HG03457 (cell line): ENCODE data around the gene FCGBP.
"Not testable (repeated sequence)": the region's sequence is repeated elsewhere in the genome, so short reads cannot be mapped to it uniquely, and the experiment has no call there.

Experiments used
- ATAC-seq: cut with Tn5 transposase; IDR thresholded peaks from one replicate; pipeline ENCODE4 v1.9.1; 2021; ENCODE audit warnings: moderate number of reproducible peaks; ENCODE audit not compliant: unreplicated experiment

The FCGBP gene

DNA sequence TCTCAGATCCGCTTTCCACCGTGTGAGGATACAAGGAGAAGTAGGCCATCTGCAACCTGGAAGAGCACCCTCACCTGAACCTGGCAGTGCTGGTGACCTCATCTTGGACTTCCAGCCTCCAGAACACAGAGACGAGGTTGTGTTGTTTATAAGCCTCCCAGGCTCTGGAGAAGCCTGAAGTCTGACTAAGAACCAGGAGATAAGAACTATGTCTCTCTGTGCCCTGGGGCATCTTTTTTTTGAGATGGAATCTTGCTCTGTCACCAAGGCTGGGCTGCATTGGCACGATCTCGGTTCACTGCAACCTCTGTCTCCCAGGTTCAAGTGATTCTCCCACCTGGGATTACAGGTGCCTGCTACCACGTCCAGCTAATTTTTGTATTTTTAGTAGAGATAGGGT lies 14.5 kb downstream of the FCGBP start:
- ATAC-seq = no peak

DNA sequence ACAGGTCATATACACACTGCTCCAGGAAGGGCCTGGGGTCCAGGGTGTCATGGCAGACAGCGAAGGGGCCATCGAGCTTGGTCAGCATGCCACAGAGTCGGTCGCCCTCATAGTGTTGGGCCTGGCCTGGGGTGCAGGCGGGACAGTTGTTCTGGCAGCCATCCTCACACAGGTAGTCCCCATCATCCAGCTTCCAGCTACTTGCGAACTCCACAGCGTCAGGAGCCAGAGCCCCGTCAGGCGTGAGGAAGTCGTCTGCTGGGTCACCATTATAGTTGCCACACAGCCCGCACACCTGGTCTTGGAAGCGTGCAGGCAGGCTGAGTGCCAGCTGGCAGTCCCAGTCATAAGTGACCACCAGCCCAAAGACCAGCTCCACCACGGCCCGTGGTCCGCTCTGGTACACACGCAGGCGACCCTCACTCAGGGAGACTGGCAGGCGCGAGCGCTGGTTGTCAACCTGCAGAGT lies 16.2 kb downstream of the FCGBP start:
- no peak for ATAC-seq

GRCh38 chr19:39917561-39918182 lies 16.8 kb downstream of the FCGBP start:
- ATAC-seq = no peak

DNA sequence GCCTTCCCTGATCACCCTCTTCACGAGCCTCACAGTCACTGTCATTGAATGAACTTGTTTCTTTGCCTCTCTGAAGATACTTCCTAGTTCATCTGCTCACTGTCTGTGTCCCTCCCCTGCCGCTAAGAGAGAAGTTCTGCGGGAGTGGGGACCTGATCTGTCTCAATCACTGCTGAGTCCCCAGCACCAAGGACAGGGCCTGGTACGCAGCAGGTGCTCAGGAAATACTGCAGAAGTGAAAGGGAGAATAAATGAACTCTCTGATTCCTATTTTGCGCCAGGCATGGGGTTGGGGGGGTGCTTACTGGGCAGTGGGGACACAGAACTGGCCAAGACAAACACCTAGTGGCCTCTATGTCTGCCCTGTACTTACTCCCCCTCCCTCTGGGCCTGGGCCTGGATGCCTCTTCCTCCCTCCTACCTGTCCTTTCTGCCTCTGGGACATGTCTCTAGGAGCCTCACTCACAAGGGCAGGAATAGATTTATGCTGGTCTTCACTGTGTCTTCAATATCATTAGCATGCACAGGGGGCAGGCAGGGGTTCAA lies 17.5 kb downstream of the FCGBP start:
- no peak for ATAC-seq

- ATAC-seq = no peak
Observed at GRCh38 chr19:39916236-39916635, 18.2 kb downstream of the FCGBP start.

DNA sequence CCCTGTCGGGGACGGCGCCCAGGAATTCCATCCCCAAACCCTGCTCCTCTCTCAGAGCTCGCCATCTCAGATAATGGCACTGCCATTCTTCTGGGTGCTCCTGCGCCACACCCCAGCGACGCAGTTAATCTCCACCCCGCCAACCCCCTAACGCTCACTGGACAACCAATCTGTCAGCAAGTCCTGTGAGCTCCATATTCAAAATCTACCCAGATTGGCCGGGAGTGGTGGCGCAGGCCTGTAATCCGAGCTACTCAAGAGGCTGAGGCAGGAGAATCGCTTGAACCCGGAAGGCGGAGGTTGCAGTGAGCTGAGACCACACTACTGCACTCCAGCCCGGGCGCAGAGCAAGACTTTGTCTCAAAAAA lies 18.6 kb downstream of the FCGBP start:
- ATAC-seq = no peak

- ATAC-seq = no peak
Observed at GRCh38 chr19:39915101-39915847, 19.2 kb downstream of the FCGBP start.

DNA sequence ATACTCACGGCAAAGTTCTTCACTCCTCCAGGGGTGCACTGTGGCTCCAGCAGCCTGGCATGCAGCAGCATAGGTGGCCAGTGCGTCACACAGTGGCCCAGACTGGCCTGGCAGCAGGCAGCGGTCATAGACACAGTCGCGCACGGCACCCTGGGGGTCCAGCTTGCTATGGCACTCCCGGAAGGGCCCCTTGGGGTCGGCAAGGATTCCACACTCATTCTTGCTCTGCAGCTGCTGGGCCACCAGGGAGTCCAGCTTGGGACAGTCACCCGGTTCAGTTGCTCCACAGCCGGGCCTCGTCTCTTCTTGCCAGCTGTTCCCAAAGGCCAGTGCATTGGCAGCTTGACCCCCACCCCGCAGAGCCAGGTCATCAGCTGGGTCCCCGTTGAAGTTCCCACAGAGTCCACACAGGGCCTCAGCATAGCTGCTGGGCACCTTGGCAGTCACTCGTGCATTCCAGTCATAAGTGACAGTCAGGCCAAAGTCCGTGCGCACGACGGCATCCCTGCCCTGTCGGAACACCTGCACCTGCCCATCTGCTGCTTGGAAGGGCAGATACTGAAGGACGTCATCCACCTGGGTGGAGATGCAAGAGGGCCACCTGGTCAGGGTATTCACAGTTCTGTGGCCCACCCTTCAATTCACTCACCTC lies 20.6 kb downstream of the FCGBP start:
- no peak for ATAC-seq

DNA sequence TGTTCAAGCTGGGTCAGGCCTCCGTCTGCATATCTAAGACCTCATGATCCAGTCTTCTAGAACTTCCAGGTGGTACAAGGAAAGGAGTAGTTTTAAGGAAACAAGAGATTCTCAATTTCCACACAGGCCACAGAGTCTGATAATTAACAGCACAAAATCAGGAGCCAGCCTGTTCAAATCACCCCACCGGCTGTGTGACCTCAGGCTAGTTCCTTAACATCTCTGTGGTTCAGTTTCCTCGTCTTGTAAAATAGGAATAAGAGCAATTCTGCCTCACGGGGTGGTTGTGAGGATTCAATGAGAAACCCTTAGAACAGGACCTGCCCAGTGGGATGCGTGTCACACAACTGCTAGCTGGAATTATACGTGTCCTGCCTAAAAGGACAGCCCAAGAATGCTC lies 25.6 kb downstream of the FCGBP start:
- no peak for ATAC-seq

DNA sequence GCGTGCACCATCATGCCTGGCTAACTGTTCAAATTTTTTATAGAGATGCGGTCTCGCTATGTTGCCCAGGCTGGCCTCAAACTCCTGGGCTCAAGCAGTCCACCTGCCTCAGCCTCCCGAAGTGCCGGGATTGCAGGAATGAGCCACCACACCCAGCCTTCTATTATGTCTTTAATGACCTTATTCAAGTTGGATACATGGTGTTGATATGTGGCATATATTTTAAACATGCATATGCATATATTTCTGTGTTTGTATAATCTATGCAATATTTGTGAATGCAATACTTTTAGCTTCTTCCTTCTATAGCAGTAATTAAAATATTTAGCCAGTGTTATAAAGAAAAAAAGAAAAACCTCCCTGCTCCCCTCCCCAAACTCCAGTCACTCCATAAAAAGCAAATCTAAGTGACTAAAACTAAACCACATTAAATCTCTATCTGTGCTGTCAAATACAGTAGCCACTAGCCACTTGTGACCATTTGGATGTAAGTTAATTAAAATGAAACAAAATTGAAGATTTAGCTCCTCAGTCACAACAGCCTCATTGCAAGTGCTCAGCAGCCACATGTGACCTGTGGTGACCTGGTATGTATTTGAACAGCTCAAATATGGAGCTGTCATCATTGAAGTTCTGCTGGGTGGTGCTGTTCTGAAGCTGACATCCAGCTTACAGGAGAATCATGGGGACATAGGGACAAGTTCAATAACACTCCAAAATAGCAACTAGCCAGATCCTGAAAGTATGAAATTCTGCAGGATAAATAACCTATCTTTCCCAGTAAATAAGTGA lies 27.4 kb downstream of the FCGBP start:
- no peak for ATAC-seq

- ATAC-seq = no peak
Observed at GRCh38 chr19:39906283-39906682, 28.2 kb downstream of the FCGBP start.

GRCh38 chr19:39903486-39904091 lies 30.8 kb downstream of the FCGBP start:
- not testable (repeated sequence) for ATAC-seq

GRCh38 chr19:39902326-39902725 lies 32.1 kb downstream of the FCGBP start:
- ATAC-seq = not testable (repeated sequence)

DNA sequence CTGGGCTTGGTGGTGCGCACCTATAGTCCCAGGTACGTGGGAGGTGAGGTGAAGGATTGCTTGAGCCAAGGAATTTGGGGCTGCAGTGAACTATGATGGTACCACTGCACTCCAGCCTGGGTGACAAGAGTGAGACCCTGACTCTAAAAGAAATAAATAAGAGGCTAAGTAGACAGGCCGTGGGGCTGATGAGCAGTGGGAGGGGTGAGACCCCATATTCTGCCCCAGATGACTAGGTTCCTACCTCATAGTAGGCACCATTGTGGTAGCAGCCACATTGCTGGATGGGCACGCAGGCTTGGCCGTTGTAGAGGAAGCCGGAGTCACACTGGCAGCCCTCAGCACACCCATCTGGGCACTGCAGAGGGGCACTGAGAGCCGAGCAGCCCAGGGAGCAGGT lies 32.8 kb downstream of the FCGBP start:
- ATAC-seq = not testable (repeated sequence)

DNA sequence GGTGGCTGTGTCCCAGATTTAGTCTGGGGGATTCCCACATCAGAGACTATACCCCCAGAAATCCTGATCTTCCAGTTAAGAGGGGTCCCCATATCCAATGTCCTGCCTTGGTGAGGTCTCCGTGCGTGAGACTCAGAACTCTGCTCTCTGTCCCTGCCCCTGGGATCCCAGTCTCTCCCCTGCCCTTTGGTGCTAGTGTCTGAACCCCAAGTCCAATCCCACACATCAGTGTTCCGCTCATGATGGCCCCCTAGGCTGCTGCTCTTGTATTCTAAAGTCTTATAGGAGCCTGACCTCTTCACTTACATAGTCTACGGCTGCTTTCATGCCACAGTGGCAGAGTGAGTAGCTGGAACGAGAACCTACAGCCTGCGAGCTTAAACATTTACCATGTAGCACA lies 35.6 kb downstream of the FCGBP start:
- ATAC-seq = not testable (repeated sequence)

DNA sequence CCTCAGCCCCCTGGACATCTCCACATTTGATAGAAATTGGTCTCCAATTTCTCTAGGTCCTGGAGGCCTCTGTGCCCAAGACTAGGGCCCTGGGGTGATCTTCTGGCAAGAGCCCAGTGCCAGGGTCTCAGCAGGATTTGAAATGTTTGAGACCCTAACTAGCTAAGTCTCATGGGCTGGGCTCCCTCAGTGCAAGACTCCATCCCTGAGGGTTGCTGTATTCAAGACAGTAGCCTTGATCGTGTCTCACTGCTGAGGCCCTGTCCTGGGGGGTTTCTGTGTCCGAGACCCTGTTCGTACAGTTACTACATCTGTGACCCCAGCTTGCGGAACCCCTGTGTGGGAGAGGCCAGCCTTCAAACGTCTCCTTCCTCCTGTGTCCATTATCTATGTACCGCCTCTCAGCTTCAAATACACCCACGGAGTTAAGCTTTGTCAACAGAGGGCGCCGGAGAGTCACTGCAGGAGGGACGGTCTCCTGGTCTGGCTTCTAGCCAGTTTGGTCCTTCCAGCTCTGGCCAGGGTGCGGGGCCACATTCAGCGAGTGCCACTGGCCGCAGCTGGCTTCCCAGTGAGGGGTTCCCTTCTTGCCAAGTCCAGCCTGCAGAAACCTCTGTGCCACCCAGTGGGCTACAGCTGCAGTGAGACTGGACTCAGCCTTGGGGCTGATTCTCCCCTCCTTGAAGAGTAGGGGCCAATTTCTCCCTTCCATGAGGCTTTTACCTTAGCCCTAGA lies 36.8 kb downstream of the FCGBP start:
- not testable (repeated sequence) for ATAC-seq

DNA sequence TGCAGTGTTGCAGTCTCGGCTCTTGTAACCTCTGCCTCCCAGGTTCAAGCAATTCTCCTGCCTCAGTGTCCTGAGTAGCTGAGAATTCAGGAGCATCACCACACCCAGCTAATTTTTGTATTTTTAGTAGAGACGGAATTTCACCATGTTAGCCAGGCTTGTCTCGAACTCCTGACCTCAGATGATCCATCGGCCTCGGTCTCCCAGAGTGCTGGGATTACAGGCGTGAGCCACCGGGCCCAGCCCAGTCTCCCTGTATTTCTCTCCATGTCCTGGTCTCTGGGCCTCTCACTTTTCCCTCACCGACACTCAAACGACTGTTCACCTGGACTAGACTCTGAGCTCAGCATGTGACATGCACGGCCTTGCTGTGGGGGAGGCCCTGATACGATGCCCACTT lies 39.3 kb downstream of the FCGBP start:
- ATAC-seq = not testable (repeated sequence)

GRCh38 chr19:39894236-39894606 lies 40.2 kb downstream of the FCGBP start:
- ATAC-seq = not testable (repeated sequence)

GRCh38 chr19:39893366-39894235 lies 40.8 kb downstream of the FCGBP start:
- ATAC-seq = not testable (repeated sequence)
